MCF 10A (cell line): ENCODE measurements around the gene TPST1. TPM values are rescaled to one million over a fixed set of nuclear protein-coding genes. Genes with fewer than 3 reads are reported as not detected.

Experiments
- BruUV-seq: library from RNA; stranded (reverse); fragments of 400-500 nt; replicated peaks from 2 replicates; lab custom pipeline; 2021; lab: Mats Ljungman, UMichigan
- CTCF ChIA-PET: fragments of 300-600 bp; sonication (Branson Sonifier 250); formaldehyde crosslinking; extraction: SDS; loops from one replicate; lab custom pipeline; 2021; ENCODE audit warnings: antibody characterized with exemption, inconsistent platforms; lab: Yijun Ruan, JAX
- POLR2A ChIA-PET: fragments of 300-600, 350-650 bp; sonication (Branson Sonifier 250); formaldehyde crosslinking; extraction: SDS; loops from one replicate; lab custom pipeline; 2020; ENCODE audit warnings: antibody characterized with exemption, inconsistent platforms; lab: Yijun Ruan, JAX
- DNase-seq: peaks from one replicate; pipeline ENCODE4 v3.0.0-alpha.2; 2018; ENCODE audit not compliant: unreplicated experiment
- H3K27ac Mint-ChIP-seq: one replicate; pipeline ENCODE4 v1.8.0; 2022; ENCODE audit warnings: mild to moderate bottlenecking, low read depth, mixed read lengths; ENCODE audit not compliant: unreplicated experiment
- H3K27me3 Mint-ChIP-seq: one replicate; pipeline ENCODE4 v1.8.0; 2022; ENCODE audit warnings: mixed read lengths; ENCODE audit not compliant: insufficient read depth, unreplicated experiment
- H3K36me3 Mint-ChIP-seq: one replicate; pipeline ENCODE4 v1.8.0; 2022; ENCODE audit warnings: mild to moderate bottlenecking, moderate library complexity, mixed read lengths; ENCODE audit not compliant: insufficient read depth, unreplicated experiment
- H3K4me1 Mint-ChIP-seq: one replicate; pipeline ENCODE4 v1.8.0; 2022; ENCODE audit warnings: mixed read lengths; ENCODE audit not compliant: insufficient read depth, unreplicated experiment
- H3K4me3 Mint-ChIP-seq: one replicate; pipeline ENCODE4 v1.8.0; 2022; ENCODE audit warnings: mild to moderate bottlenecking, moderate library complexity, mixed read lengths; ENCODE audit not compliant: unreplicated experiment
- H3K9me3 Mint-ChIP-seq: one replicate; pipeline ENCODE4 v1.8.0; 2022; ENCODE audit warnings: mixed read lengths; ENCODE audit not compliant: unreplicated experiment
- CTCF ChIP-seq: fragments of 200-600 bp; IDR thresholded peaks from one replicate; pipeline ENCODE4 v1.8.0; 2022; ENCODE audit warnings: antibody characterized with exemption, mild to moderate bottlenecking; ENCODE audit not compliant: unreplicated experiment
- intact Hi-C: fragments of 100-400 bp; cut with micrococcal nuclease; formaldehyde crosslinking; loops from 2 replicates; pipeline ENCODE4 v1.14.1; 2022
- total RNA-seq: library from RNA; stranded (reverse); gene quantifications from 2 replicates; pipeline ENCODE4 v1.2.3, GENCODE V29; 2022

The TPST1 gene
- total RNA-seq, 1 experiment from 2014 or later = 3.2 TPM

- no TSS peak for BruUV-seq
- TF ChIP-seq CTCF = no peak
- Mint-ChIP-seq H3K36me3 (peaks cover 4% of the 10 kb centered on the region), H3K27ac (peak overlapping the region; percentile 68), H3K4me3 (no peak overlapping the region), H3K9me3 (peaks cover 25% of the 10 kb centered on the region), H3K27me3 (no peaks in the 10 kb centered on the region), H3K4me1 (peaks cover 29% of the 10 kb centered on the region)
- intact Hi-C loops = no loop called here
- no peak for DNase-seq
- ChIA-PET CTCF (interaction anchor here (1.0 to 1.3 kb wide), 3 partner anchors 8 to 107 kb away, joined by 3 to 4 read pairs (median 3); no protein-coding TSS in a partner anchor), POLR2A (interaction anchor here (0.7 to 7.6 kb wide), 2 partner anchors 11 to 83 kb away, joined by 3 to 65 read pairs; no protein-coding TSS in a partner anchor)
Measured at GRCh38 chr7:66269978-66270377, 64.8 kb downstream of the TPST1 start.

- POLR2A ChIA-PET = no interaction called here
- H3K27ac Mint-ChIP-seq = no peak overlapping the region
- intact Hi-C loops = no loop called here
Measured at GRCh38 chr7:66272321-66272720, 67.2 kb downstream of the TPST1 start.

GRCh38 chr7:66276363-66276762, 71.2 kb downstream of the TPST1 start:
- intact Hi-C loops = no loop called here
- BruUV-seq = no TSS peak
- Mint-ChIP-seq H3K4me3 (no peak overlapping the region), H3K4me1 (peaks cover 17% of the 10 kb centered on the region), H3K27me3 (no peaks in the 10 kb centered on the region), H3K9me3 (peaks cover 14% of the 10 kb centered on the region), H3K27ac (peak overlapping the region; percentile 68), H3K36me3 (no peaks in the 10 kb centered on the region)
- no peak for TF ChIP-seq CTCF
- CTCF ChIA-PET = interaction anchor here (0.5 to 1.2 kb wide), 5 partner anchors 10 to 408 kb away, joined by 3 to 4 read pairs (median 4); partner anchors contain the start of gene TPST1
- POLR2A ChIA-PET = interaction anchor here (1.1 kb wide), 2 partner anchors 8 to 9 kb away, joined by 3 to 7 read pairs; no protein-coding TSS in a partner anchor
- DNase-seq = no peak

More at GRCh38 chr7:66272321-66272720, 67.2 kb downstream of the TPST1 start:
- Mint-ChIP-seq H3K9me3 (peaks cover 18% of the 10 kb centered on the region), H3K27me3 (no peaks in the 10 kb centered on the region), H3K4me3 (no peak overlapping the region), H3K4me1 (peaks cover 30% of the 10 kb centered on the region), H3K36me3 (no peaks in the 10 kb centered on the region)
- no peak for TF ChIP-seq CTCF
- CTCF ChIA-PET = interaction anchor here (0.6 kb wide), 1 partner anchor 59 kb away, joined by 3 read pairs; no protein-coding TSS in a partner anchor
- DNase-seq = no peak
- no TSS peak for BruUV-seq

- Mint-ChIP-seq H3K4me1 (peaks cover 27% of the 10 kb centered on the region), H3K27ac (peak overlapping the region; percentile 68), H3K36me3 (no peaks in the 10 kb centered on the region), H3K9me3 (peaks cover 10% of the 10 kb centered on the region), H3K27me3 (no peaks in the 10 kb centered on the region), H3K4me3 (no peak overlapping the region)
- POLR2A ChIA-PET = interaction anchor here (1.1 kb wide), 1 partner anchor 10 kb away, joined by 7 read pairs; no protein-coding TSS in a partner anchor
- no TSS peak for BruUV-seq
- intact Hi-C loops = no loop called here
- no peak for DNase-seq
- no peak for TF ChIP-seq CTCF
- CTCF ChIA-PET = interaction anchor here (1.2 kb wide), 1 partner anchor 11 kb away, joined by 4 read pairs; no protein-coding TSS in a partner anchor
Measured at GRCh38 chr7:66277492-66277891, 72.4 kb downstream of the TPST1 start.
